GM19395 (cell line): Measurements from ENCODE around the gene NKG7.

Experiments used
- ATAC-seq: cut with Tn5 transposase; IDR thresholded peaks from one replicate; pipeline ENCODE4 v1.9.1; 2021; ENCODE audit warnings: mild to moderate bottlenecking, moderate library complexity; ENCODE audit not compliant: unreplicated experiment

NKG7 gene

DNA sequence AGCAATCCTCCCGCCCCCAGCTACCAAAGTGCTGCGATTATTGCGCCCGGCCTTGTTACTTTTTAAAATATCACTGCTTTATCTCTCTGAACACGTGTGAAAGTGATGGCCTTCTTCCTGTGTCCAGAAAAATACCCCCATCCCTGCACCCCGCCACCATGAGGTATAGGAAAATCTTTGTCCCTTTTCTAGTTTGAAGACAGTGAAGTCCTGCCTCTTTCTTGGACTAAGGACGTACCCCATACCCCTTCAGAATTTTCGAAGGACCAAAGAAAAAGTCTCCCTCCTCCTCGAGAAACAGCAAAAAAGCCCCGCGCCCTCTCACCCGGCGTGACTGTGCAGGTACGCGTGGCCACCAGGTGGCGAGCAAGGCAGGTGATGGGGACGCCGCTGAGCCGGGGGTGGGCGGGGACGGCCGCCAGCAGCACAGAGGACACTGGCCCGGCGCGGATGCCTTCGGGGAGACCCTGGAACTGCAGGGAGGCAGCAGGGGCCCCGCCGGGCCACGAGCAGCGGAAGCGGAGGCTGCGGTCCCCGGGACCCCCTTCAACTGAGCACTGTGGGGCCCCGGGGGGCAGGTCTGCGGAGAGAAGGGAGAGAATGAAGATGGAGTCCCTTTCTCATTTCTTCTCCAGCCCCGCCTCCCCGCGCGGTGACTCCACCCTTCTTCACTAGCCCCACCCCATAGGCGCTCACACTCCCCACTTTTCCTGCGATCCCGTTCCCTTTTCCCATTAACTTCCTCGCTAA is 33.7 kb downstream of the NKG7 start:
- peak; percentile 69 for ATAC-seq

DNA sequence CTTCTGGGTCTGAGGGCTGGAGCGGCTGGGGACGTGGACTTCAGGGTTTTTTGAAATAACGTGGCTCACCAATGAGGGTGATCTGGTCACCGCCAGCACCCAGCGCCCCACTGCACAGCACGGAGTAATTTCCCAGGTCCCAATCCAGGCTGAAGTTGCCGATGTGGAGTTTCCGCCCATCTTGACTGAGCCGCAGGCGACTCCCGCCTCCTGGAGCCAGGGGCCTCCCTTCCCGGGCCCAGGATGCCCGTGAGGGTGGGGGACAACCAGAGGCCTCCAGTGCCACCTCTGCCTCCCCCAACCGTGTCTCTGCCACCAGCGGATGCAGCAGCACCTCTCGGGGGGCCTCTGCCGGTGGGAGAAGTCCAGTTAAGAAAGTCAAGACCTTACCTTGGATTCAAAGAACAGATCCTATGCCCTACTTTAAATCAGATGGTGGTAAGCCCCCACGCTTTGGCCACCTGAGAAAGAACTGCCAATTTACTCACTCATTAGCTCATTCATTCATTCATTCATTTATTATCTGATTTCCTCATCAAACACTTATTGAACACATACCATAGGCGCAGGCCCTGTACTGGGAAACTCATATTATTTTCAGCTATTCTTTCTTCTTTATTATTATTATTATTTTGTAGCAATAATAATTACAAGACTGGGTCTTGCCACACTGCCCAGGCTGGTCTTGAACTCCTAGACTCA is 34.4 kb downstream of the NKG7 start:
- ATAC-seq: no peak

DNA sequence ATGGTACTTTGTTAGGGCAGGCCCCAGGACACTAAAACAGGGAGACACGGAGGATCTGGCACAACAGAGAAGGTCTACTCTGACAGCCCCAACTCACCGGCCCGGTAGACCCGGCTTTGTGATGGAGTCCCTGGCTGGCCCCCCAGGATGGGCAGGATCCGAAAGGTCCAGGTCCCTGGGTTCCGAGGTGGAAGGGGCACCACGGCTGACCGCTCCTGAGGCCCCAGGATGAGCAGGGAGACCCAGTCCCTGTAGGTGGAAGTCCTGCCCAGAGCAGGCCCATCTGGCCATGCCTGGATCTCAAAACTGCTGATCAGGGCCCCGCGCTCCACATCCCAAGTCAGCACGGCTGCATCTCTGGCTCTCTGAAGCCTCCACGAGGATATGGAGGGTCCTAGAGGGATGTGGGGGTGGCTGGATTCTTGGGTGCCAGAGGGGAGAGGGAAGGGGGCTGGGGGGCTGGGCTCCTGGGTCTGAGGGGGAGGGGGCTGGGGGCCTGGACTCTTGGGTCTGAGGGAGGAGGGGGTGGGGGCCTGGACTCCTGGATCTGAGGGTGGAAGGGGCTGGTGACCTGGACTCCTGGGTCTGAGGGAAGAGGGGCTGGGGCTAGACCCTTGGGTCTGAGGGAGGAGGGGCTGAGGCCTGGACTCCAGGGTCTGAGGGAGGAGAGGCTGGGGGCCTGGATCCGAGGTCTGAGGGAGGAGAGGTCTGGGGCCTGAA is 35.2 kb downstream of the NKG7 start:
- ATAC-seq: no peak

DNA sequence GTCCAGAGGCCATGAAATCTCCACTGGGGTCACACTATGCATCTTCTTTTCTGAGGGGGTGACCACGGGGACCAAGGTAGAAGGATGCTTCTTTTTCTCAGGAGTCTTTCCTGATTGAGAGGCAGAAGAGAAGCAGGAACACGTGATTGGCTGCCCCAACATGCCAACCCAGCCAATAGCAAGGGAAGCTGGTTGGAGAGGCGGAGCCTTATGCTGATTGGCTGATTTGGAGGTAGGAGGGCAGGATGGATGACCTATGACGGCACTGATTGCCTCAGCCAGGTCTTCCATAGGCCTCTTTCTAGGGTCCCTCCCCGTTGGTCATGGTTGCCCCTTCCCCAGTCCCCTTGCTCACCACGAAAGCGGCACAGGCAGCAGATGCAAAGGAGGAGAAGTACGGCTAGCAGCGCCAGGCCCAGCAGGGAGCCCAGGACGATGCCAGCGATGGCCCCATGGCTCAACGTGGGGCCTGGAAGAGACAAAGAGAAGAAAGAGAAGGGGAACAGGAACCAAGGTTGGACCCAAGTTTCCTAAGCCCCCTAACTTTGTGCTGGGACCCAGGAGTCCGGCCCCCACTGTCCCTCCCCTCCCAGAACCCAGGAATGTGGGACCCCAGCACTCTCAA is 38.5 kb downstream of the NKG7 start:
- ATAC-seq: no peak

DNA sequence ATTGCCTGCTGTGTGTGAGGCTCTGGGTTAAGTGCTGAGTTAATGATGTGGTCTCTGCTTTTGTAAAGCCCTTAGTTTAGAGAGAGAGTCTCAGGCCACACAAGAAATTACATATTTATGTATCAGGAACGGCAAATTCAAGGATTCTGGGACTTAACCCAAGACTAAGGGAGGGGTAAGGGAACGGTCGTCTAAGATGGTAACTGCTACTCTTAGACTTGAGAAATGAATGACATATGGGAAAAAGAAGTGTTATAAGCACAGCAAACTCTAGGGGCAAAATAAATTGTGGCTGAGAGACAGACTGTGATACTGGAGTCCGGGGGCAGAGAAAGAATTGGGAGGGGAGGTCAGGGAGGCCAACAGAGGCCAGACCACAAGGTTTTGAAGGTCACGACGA is 40.7 kb downstream of the NKG7 start:
- no peak for ATAC-seq

DNA sequence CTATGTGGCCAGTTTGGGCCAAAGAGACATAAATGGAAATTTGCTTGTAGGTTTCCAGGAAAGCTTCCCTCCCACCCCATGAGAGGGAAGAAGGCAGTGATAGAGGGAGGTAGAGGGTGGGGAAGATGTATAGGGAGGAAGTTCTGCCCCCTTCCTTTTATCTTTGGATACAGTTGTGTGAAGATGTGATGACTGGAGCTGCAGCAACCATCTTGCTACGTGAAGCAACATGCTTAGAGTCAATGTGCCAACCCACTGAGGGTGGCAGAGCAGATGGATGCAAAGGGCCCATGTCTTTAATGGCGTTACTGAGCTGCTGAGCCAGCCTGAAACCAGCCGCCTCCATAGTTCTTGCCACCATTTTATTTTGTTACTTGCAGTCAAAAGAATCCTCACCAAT is 41.3 kb downstream of the NKG7 start:
- ATAC-seq: no peak

DNA sequence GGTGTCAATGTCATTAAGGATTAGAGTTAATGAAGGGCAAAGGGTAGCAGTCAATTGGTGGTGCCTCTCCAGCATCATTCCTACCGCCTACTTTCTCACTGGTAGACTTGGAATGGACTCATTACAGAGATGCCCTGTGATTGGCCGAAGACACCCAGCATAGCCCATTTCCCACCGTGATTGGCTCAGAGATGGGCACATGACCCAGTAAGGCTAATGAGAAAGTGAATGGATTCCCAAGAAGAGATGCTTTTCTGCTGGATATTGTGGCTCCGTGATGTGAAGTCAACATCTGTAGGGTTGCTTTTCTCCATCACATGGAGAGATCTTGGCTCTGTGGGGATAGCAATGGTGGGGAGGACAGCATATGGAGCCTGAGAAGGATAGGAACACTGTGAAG is 42.1 kb downstream of the NKG7 start:
- ATAC-seq: no peak

DNA sequence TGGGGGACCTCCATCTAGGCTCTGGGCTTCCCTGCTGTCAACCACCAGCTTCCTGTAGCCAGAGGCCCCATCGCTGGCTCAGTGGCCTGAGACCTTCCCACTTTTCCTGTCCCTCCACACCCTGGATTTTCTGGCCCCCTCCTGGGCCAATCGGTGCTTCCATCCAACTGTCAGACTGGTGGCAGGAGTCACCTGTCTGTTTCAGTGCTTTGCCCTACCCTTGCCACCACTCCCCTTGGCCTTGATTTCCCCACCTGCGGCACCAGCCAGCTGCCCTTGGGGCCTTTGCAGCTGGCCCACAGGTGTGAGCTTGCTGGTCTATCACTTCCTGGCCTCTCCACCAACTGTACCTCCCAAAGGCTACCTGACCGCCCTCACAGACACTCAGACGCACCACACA is 43.0 kb downstream of the NKG7 start:
- no peak for ATAC-seq

DNA sequence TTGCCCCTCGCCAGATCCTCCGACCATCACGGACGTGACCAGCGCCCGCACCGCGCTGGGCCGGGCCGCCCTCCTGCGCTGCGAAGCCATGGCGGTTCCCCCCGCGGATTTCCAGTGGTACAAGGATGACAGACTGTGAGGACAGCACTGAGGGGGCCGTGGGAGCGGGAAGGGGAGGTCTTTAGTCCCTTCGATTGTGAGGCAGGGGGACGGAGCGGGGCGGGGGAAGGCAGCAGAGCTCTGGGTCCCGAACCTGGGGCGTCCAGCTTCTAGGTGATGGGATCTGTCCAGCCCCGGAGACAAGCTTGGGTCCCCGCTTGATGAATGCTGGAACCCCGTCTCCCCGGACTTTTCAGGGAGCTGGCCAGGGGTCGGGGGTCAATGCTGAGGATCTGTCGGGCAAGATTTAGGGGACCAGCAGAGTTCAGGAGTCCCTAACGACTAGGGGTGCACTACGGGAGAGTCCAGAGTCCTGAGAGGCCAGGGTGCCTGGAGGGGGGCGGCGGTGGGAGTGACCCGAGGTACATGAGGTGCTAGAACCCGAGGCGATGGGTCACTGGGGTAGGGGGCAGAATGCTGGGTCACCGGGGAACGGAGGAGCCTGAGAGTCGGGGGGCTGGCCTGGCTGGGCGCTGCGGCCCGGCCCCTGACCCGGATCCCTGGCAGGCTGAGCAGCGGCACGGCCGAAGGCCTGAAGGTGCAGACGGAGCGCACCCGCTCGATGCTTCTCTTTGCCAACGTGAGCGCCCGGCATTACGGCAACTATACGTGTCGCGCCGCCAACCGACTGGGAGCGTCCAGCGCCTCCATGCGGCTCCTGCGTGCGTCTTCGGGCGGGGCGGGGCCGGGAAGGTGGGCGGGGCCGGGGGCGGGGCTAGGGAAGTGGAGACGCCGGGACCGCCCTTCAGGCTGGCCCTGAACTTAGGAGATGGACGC is 45.1 kb downstream of the NKG7 start:
- no peak for ATAC-seq

DNA sequence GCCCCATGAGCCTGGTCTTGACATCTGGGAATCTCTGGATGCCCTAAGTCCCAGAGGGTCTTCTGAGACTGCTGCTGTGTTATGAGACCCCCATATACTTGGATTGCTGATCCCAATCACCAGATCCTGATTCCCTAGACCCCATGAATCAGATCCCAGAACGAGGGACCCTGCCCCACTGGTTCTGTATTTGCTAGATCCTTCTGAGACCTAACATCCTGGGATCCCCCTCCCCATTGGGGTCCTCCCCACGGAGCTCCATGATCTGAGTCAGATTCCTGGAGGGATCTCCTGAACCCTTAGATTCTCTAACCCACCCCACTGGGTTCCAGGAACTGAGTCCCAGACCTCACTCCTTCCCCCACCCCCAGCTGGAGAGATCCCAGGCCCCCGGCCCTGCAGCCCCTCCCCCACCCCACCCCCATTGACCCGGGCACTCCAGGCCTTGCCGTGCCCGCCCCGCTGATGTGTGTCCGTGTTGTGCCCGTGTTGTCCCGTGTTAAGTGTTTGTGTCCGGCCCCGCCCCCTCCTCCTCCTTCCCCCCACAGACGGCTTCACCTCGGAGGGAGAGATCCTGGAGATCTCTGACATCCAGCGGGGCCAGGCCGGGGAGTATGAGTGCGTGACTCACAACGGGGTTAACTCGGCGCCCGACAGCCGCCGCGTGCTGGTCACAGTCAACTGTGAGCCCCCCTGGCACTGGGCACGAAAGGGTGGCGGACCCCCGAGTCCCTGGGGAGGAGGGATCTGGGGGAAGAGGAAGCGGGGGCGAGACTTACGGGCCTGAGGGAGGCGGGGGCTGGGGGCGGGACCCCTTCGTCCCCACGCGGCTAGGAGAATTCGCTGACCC is 46.0 kb downstream of the NKG7 start:
- ATAC-seq: no peak

DNA sequence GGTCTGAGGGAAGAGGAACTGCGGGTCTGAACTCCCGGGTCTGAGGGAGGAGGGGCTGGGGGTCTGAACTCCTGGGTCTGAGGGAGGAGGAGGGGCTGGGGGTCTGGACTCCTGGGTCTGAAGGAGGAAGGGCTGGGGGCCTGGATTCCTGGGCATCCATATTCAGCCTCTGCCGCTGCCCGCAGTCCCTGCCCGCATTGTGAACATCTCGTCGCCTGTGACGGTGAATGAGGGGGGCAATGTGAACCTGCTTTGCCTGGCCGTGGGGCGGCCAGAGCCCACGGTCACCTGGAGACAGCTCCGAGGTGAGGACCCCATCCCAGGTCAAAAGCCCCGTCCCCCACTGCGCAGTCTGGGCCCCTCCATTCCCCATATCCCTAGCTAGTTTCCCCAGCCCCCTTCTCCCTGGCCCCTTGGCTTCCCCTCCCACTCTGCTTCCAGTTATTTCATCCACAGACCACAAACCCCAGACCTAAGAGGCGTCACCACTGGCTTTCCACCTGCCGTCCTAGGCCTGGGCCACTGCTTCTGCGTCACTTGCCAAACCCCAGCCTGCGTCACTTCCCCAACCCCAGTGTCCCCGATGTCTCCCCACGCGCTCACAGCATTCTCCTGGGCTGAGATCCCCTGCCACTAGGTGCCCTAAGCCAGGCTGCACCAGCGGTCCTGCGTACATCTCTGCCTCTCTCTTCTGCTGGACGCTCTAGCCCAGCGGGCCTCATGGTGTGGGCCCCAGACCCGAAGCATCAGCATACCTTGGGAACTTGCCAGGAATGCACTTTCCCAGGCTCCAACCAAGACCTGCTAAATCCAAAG is 47.1 kb downstream of the NKG7 start:
- no peak for ATAC-seq

DNA sequence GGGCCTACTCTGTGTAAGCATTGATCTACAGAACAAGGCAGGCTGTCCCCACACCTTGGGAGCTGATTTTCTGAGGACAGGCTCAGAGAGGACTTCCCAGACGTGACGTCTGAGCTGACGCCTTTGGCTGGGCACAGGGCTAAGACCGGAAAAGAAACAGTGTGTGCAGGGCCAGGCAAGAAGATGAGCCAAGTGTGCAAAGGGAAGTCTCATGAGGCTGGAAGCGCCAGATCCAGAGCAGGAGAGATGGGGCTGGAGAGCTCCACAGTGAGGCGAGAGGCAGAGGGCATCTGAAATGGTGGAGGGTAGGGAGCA is 48.3 kb downstream of the NKG7 start:
- ATAC-seq: no peak

DNA sequence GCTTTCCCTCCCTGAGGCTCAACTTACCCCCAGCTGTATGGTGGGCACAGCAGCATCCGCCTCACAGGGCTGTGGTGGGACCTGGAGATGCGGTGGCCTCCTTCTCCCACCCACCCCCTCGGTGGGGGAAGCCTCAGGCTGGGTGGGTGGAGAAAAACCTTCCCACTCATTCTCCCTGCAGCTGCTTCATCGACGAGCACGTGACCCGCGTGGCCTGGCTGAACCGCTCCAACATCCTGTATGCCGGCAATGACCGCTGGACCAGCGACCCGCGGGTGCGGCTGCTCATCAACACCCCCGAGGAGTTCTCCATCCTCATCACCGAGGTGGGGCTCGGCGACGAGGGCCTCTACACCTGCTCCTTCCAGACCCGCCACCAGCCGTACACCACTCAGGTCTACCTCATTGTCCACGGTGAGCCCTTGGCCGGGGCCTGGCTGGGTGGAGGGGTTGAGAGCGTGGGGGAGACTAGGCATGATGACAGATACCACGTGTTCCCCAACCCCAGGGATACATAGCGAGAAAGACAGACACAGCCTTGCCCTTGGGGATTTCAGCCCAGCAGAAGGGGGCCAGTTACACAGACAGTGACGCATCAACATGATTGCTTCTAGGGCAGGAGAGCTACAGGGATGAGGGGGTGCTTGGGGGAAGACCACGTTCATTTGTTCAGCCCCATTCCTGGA is 48.8 kb downstream of the NKG7 start:
- ATAC-seq: no peak

DNA sequence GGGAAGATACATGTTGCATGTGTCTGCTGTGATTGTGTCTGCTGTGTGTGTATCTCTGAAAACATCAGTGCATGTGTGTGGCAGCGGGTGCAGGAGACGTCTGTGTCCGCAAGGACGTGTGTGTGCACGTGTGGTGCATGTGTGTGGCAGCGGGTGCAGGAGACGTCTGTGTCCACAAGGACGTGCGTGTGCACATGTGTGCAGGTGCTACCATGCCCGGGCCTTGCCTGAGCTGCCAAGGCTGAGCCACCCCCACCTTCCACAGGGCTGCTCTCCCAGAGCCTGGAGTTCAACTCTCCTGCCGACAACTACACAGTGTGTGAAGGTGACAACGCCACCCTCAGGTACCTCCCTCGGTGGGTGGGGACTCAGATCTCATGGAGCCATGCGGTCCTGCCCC is 50.7 kb downstream of the NKG7 start:
- no peak for ATAC-seq
